PFSK-1 (cell line): Measurements from ENCODE around the gene NRG3.

Experiments used
- FOXP2 ChIP-seq: optimal IDR thresholded peaks from 2 replicates; pipeline ENCODE3; 2011; ENCODE audit warnings: borderline replicate concordance, control low read depth, inconsistent platforms; ENCODE audit not compliant: insufficient read depth; ENCODE audit errors: extremely low read length, extremely low read depth
- POLR2AphosphoS5 ChIP-seq: IDR thresholded peaks from 2 replicates; pipeline ENCODE4 v1.6.1; 2012; ENCODE audit warnings: low read depth, mild to moderate bottlenecking, control low read depth, low read length, moderate library complexity
- SIN3A ChIP-seq: IDR thresholded peaks from 2 replicates; pipeline ENCODE4 v1.6.1; 2012; ENCODE audit warnings: mild to moderate bottlenecking, low read length, moderate library complexity, borderline replicate concordance; ENCODE audit not compliant: insufficient read depth
- TAF1 ChIP-seq: IDR thresholded peaks from 2 replicates; pipeline ENCODE4 v1.6.1; 2012; ENCODE audit warnings: low read length, control low read depth, borderline replicate concordance; ENCODE audit not compliant: insufficient read depth
- TF ChIP-seq, protein P1 (sequence below), 2 experiments: IDR thresholded peaks; 2 replicates each; pipeline versions ENCODE4 v1.6.1 to v1.8.0; 2011 to 2012; ENCODE audit warnings: low read depth in 2 of 2, low read length in 2 of 2, control low read depth in 1 of 2, inconsistent platforms in 1 of 2, mild to moderate bottlenecking in 1 of 2, moderate library complexity in 1 of 2; ENCODE audit not compliant: insufficient read depth in 1 of 2

Gene NRG3

DNA sequence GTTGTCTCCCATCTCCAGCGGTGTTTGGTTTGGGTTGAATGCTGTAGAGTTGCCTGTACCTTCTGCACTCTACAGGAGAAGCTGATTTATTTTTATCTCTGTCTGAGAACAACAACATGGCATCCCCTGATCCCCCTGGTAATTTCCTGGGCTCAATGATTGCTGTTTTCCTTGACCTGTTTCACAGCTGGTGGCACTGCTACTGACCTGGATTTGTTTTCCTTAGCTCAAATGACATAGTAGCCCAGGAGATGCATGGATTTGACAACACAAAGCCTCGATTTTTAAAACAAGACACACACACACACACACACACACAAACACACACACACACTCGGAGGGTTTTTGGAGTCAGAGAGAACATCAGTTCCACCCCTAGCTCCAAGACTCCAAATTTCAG, 301.6 kb downstream of the NRG3 start:
- TF ChIP-seq FOXP2: no peak
- no peak for TF ChIP-seq TAF1
- TF ChIP-seq, protein P1, sequence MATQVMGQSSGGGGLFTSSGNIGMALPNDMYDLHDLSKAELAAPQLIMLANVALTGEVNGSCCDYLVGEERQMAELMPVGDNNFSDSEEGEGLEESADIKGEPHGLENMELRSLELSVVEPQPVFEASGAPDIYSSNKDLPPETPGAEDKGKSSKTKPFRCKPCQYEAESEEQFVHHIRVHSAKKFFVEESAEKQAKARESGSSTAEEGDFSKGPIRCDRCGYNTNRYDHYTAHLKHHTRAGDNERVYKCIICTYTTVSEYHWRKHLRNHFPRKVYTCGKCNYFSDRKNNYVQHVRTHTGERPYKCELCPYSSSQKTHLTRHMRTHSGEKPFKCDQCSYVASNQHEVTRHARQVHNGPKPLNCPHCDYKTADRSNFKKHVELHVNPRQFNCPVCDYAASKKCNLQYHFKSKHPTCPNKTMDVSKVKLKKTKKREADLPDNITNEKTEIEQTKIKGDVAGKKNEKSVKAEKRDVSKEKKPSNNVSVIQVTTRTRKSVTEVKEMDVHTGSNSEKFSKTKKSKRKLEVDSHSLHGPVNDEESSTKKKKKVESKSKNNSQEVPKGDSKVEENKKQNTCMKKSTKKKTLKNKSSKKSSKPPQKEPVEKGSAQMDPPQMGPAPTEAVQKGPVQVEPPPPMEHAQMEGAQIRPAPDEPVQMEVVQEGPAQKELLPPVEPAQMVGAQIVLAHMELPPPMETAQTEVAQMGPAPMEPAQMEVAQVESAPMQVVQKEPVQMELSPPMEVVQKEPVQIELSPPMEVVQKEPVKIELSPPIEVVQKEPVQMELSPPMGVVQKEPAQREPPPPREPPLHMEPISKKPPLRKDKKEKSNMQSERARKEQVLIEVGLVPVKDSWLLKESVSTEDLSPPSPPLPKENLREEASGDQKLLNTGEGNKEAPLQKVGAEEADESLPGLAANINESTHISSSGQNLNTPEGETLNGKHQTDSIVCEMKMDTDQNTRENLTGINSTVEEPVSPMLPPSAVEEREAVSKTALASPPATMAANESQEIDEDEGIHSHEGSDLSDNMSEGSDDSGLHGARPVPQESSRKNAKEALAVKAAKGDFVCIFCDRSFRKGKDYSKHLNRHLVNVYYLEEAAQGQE (IDR thresholded peaks at IDR 0.05; ENCODE audit: insufficient read depth in 1 of 2, low read depth in 2 of 2, low read length in 2 of 2): no peak
- no peak for TF ChIP-seq POLR2AphosphoS5
- no peak for TF ChIP-seq SIN3A

DNA sequence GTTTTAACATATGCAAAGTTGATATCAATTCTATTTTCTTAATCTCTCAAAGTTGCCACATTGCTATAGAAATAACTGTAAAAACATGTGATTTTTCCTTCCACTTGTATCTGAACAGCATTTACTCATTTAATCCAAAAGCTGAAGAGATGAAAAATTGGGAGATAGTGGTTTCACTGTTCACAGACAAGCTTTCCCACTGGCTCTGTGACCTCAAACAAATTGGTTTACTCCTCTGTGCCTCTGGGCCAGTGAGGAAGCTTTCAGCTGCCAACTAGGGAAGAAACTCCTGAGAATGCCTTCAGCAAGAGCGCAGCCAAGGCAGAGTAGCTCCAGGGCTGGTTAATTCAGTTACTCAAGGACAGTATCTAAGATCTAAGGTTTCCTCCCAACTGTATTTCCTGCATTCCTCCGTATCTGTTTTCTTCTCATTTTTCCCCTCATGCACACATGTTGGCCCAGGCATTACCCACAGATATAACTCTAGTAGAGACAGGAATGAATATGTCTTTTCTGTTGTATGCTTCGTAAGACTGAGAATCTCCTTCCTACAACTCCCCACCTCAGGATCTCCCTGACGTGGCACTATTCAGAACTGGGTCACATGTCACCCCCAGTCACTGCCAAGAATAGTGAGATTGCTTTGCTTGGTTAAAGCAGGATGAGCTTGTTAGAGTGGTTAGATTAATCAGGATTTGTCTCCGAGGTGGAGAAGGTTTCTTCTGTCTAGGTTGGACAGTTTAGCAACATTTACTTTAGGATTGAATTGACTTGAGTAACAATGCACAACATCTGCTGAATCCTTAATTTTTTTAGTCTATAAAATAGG, 315.7 kb downstream of the NRG3 start:
- TF ChIP-seq TAF1: 0 out of 2 replicates have a peak, but pooled peaks have one; percentile 27
- peak; percentile 34 for TF ChIP-seq FOXP2
- TF ChIP-seq, protein P1 (IDR thresholded peaks at IDR 0.05; ENCODE audit: insufficient read depth in 1 of 2, low read depth in 2 of 2, low read length in 2 of 2): 0 out of 4 replicates have a peak, but pooled peaks of 1 of the 2 experiments have one; percentile 41
- peak; percentile 71; the same call in 1 of the 2 replicates for TF ChIP-seq SIN3A
- 0 out of 2 replicates have a peak, but pooled peaks have one; percentile 21 for TF ChIP-seq POLR2AphosphoS5

DNA sequence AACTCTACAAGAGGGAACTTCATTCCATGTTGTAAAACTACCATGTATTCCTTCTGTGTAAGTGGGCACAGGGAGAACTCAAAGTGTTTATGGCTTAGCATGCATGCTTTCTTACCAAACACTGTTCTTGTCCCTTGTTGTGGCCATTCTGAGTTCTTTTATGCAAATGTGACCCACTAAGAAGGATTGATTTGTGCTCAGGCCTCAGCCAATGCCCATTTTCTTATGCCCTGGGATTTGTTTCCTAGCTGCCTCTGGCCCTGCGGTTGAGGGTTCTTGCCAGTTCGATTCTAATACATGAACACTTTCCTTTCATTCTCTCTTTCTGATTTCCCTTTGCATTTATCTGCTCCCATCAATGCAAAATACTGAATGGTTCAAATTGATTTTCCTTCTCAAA, 316.7 kb downstream of the NRG3 start:
- no peak for TF ChIP-seq FOXP2
- no peak for TF ChIP-seq TAF1
- TF ChIP-seq POLR2AphosphoS5: no peak
- TF ChIP-seq SIN3A: no peak
- TF ChIP-seq, protein P1 (IDR thresholded peaks at IDR 0.05; ENCODE audit: insufficient read depth in 1 of 2, low read depth in 2 of 2, low read length in 2 of 2): no peak

DNA sequence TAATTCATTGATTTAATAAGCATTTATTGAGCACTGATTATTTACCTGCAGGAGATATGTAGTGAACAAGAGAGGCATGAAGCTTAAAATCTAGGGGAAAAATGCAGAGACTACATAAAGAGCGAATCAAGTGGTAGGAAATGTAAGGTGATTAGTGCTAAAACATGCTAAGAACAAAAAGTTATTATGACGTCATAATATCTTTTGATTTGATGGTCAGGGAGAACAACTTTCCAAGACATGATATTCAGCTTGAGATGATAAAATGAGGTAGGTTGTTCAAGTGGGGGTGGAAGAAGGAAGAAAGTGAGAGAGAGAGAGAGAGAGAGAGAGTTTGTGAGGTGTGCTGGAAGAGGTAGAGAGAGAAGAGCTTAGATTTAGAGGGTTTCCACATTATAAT, 317.7 kb downstream of the NRG3 start:
- TF ChIP-seq SIN3A: no peak
- TF ChIP-seq TAF1: no peak
- TF ChIP-seq, protein P1 (IDR thresholded peaks at IDR 0.05; ENCODE audit: insufficient read depth in 1 of 2, low read depth in 2 of 2, low read length in 2 of 2): no peak
- TF ChIP-seq POLR2AphosphoS5: no peak
- TF ChIP-seq FOXP2: no peak
